Natural killer cell (primary cell): ENCODE measurements around the gene LRRTM3. TPM values are rescaled to one million over a fixed set of nuclear protein-coding genes. Genes with fewer than 3 reads are reported as not detected.

Experiments
- ATAC-seq, 3 donors: fragments of 150-1000 bp in 2 of 3; fragments of 200-7000 bp in 1 of 3; cut with Tn5 transposase; 1 replicate in 1 of 3; 2 replicates in 2 of 3; pipeline ENCODE4 v1.10.0; 2021; ENCODE audit warnings: mild to moderate bottlenecking in 2 of 3, moderate library complexity in 2 of 3
- DNase-seq, 2 donors: peaks; one replicate each; pipeline versions ENCODE4 v3.0.0 to v3.0.0-alpha.2; 2013 to 2021; ENCODE audit warnings: mixed read lengths in 1 of 2
- H3K27ac ChIP-seq: one replicate; pipeline ENCODE4 v1.5.1; 2013; ENCODE audit warnings: mild to moderate bottlenecking, low read length
- H3K27me3 ChIP-seq: one replicate; pipeline ENCODE4 v1.6.1; 2013; ENCODE audit warnings: low read length; ENCODE audit not compliant: control insufficient read depth, insufficient read depth
- H3K36me3 ChIP-seq: one replicate; pipeline ENCODE4 v1.6.1; 2013; ENCODE audit warnings: low read length; ENCODE audit not compliant: control insufficient read depth, insufficient read depth
- H3K4me1 ChIP-seq: one replicate; pipeline ENCODE4 v1.6.1; 2013; ENCODE audit warnings: low read length; ENCODE audit not compliant: control insufficient read depth, insufficient read depth
- H3K4me3 ChIP-seq: one replicate; pipeline ENCODE4 v1.5.1; 2013; ENCODE audit warnings: low read length
- H3K9me3 ChIP-seq: one replicate; pipeline ENCODE4 v1.6.1; 2013; ENCODE audit warnings: low read length; ENCODE audit not compliant: control insufficient read depth, insufficient read depth
- H3K27ac Mint-ChIP-seq, 2 donors: one replicate each; pipeline ENCODE4 v1.8.0; 2022; ENCODE audit warnings: mild to moderate bottlenecking in 2 of 2, mixed read lengths in 2 of 2, moderate library complexity in 1 of 2
- H3K27me3 Mint-ChIP-seq, 2 donors: one replicate each; pipeline ENCODE4 v1.8.0; 2022; ENCODE audit warnings: low read depth in 2 of 2, mixed read lengths in 2 of 2
- H3K36me3 Mint-ChIP-seq: one replicate; pipeline ENCODE4 v1.8.0; 2022; ENCODE audit warnings: mixed read lengths
- H3K4me1 Mint-ChIP-seq, 2 donors: one replicate each; pipeline ENCODE4 v1.8.0; 2022; ENCODE audit warnings: mixed read lengths in 2 of 2
- H3K4me3 Mint-ChIP-seq: one replicate; pipeline ENCODE4 v1.8.0; 2022; ENCODE audit warnings: mild to moderate bottlenecking, moderate library complexity, mixed read lengths
- H3K9me3 Mint-ChIP-seq, 2 donors: one replicate each; pipeline ENCODE4 v1.8.0; 2022; ENCODE audit warnings: mixed read lengths in 2 of 2
- CTCF ChIP-seq: fragments of 200-600 bp; IDR thresholded peaks from one replicate; pipeline ENCODE4 v1.8.0; 2022; ENCODE audit warnings: antibody characterized with exemption
- WGBS: methylation state at CpG from one replicate; pipeline ENCODE4 v1.1.7; 2013; ENCODE audit warnings: missing lambda C conversion rate; ENCODE audit not compliant: insufficient coverage; 5-methylcytosine and 5-hydroxymethylcytosine counted together
- intact Hi-C: fragments of 100-400 bp; cut with micrococcal nuclease; formaldehyde crosslinking; loops from one replicate; pipeline ENCODE4 v1.14.2; 2022
- total RNA-seq, 4 donors: library from RNA; stranded (reverse); fragments of 120-200 nt in 1 of 4; gene quantifications; one replicate each; pipeline versions ENCODE4 v1.2.3 to v1.2.4, GENCODE V29; 2013 to 2022

Gene LRRTM3
- total RNA-seq, 3 donors from 2014 or later (not counting 1 experiment from before 2014, with no cell fraction given) = not detected

GRCh38 chr10:66940965-66941364 lies 15.1 kb downstream of the LRRTM3 start:
- H3K4me1 Mint-ChIP-seq = no peaks in the 10 kb centered on the region
- Histone ChIP-seq H3K27ac (no peak overlapping the region), H3K36me3 (no peaks in the 10 kb centered on the region), H3K27me3 (no peaks in the 10 kb centered on the region), H3K4me3 (no peak overlapping the region), H3K4me1 (no peaks in the 10 kb centered on the region), H3K9me3 (peaks cover 2% of the 10 kb centered on the region)
- 89% methylated on average over 1 of the region's 3 CpGs for WGBS
- intact Hi-C loops = no loop called here
- DNase-seq (no peak), ATAC-seq (no peak)
- no peaks in the 10 kb centered on the region for H3K27me3 Mint-ChIP-seq
- H3K36me3 Mint-ChIP-seq = no peaks in the 10 kb centered on the region
- no peak for TF ChIP-seq CTCF
- no peak overlapping the region for H3K27ac Mint-ChIP-seq
- H3K4me3 Mint-ChIP-seq = no peak overlapping the region
- H3K9me3 Mint-ChIP-seq = peaks cover 10% of the 10 kb centered on the region in 2 donors

- H3K36me3 ChIP-seq = no peaks in the 10 kb centered on the region
- H3K4me1 ChIP-seq = no peaks in the 10 kb centered on the region
- DNase-seq = no peak
- no peaks in the 10 kb centered on the region for H3K27me3 ChIP-seq
- no peak overlapping the region for H3K27ac Mint-ChIP-seq
- no peak overlapping the region for H3K27ac ChIP-seq
- no peak for ATAC-seq
- no peak overlapping the region for H3K4me3 ChIP-seq
- no peak for TF ChIP-seq CTCF
- intact Hi-C loops = no loop called here
- H3K4me3 Mint-ChIP-seq = no peak overlapping the region
- H3K27me3 Mint-ChIP-seq = no peaks in the 10 kb centered on the region
- peaks cover 10% of the 10 kb centered on the region in 2 donors for H3K9me3 Mint-ChIP-seq
- 83% methylated on average over 3 of the region's 5 CpGs for WGBS
- peaks cover 2% of the 10 kb centered on the region for H3K9me3 ChIP-seq
- H3K4me1 Mint-ChIP-seq = no peaks in the 10 kb centered on the region
- no peaks in the 10 kb centered on the region for H3K36me3 Mint-ChIP-seq
Measured at GRCh38 chr10:66941491-66941890, 15.7 kb downstream of the LRRTM3 start.

GRCh38 chr10:66942407-66942806 lies 16.6 kb downstream of the LRRTM3 start:
- H3K36me3 Mint-ChIP-seq = no peaks in the 10 kb centered on the region
- ATAC-seq (no peak), DNase-seq (no peak)
- no peaks in the 10 kb centered on the region for H3K27me3 ChIP-seq
- intact Hi-C loops = no loop called here
- no peak overlapping the region for H3K4me3 ChIP-seq
- no peak for TF ChIP-seq CTCF
- H3K27me3 Mint-ChIP-seq = no peaks in the 10 kb centered on the region
- H3K36me3 ChIP-seq = no peaks in the 10 kb centered on the region
- no peak overlapping the region for H3K27ac ChIP-seq
- H3K9me3 Mint-ChIP-seq = peaks cover 10 to 11% of the 10 kb centered on the region in 2 donors
- no CpG with 5 or more reads among the region's 1 CpG for WGBS
- H3K9me3 ChIP-seq = peaks cover 2% of the 10 kb centered on the region
- H3K4me1 Mint-ChIP-seq = no peaks in the 10 kb centered on the region
- H3K4me3 Mint-ChIP-seq = no peak overlapping the region
- no peaks in the 10 kb centered on the region for H3K4me1 ChIP-seq
- no peak overlapping the region for H3K27ac Mint-ChIP-seq

- no peaks in the 10 kb centered on the region for H3K27me3 Mint-ChIP-seq
- no peak overlapping the region for H3K27ac Mint-ChIP-seq
- no peaks in the 10 kb centered on the region for H3K27me3 ChIP-seq
- ATAC-seq (no peak), DNase-seq (no peak)
- H3K36me3 Mint-ChIP-seq = no peaks in the 10 kb centered on the region
- H3K9me3 Mint-ChIP-seq = peaks cover 12 to 13% of the 10 kb centered on the region in 2 donors
- H3K9me3 ChIP-seq = peaks cover 2% of the 10 kb centered on the region
- no peaks in the 10 kb centered on the region for H3K4me1 ChIP-seq
- no peaks in the 10 kb centered on the region for H3K36me3 ChIP-seq
- H3K27ac ChIP-seq = no peak overlapping the region
- H3K4me3 Mint-ChIP-seq = no peak overlapping the region
- WGBS = 60% methylated on average over 1 of the region's 2 CpGs
- no peaks in the 10 kb centered on the region for H3K4me1 Mint-ChIP-seq
- H3K4me3 ChIP-seq = no peak overlapping the region
- TF ChIP-seq CTCF = no peak
- intact Hi-C loops = no loop called here
Measured at GRCh38 chr10:66943590-66943989, 17.8 kb downstream of the LRRTM3 start.
